KMS-11 (cell line): ENCODE results near the gene FGF9.

Source experiments
- H2AFZ ChIP-seq: fragments of 200-600 bp; sonication (generic); 2 replicates; pipeline ENCODE4 v1.6.1; 2016; ENCODE audit warnings: antibody characterized with exemption, mixed run types, low read depth
- H3K27ac ChIP-seq: fragments of 200-600 bp; sonication (generic); 2 replicates; pipeline ENCODE4 v1.6.1; 2016; ENCODE audit warnings: mild to moderate bottlenecking, mixed run types
- H3K27me3 ChIP-seq: fragments of 200-600 bp; sonication (generic); 2 replicates; pipeline ENCODE4 v1.6.1; 2017; ENCODE audit warnings: mild to moderate bottlenecking, low read depth, mixed run types, moderate library complexity; ENCODE audit not compliant: insufficient read depth
- H3K36me3 ChIP-seq: fragments of 200-600 bp; sonication (generic); 2 replicates; pipeline ENCODE4 v1.6.1; 2017; ENCODE audit warnings: mild to moderate bottlenecking, mixed run types; ENCODE audit not compliant: insufficient read depth
- H3K4me1 ChIP-seq: fragments of 200-600 bp; sonication (generic); 2 replicates; pipeline ENCODE4 v1.6.1; 2016; ENCODE audit warnings: mild to moderate bottlenecking, low read depth, mixed run types; ENCODE audit not compliant: poor library complexity, severe bottlenecking
- H3K4me2 ChIP-seq: fragments of 200-600 bp; sonication (generic); 2 replicates; pipeline ENCODE4 v1.7.0; 2016; ENCODE audit warnings: mild to moderate bottlenecking, mixed run types
- H3K4me3 ChIP-seq: fragments of 200-600 bp; sonication (generic); IDR thresholded peaks from 2 replicates; pipeline ENCODE4 v1.6.1; 2017; ENCODE audit warnings: low read depth, low read length, mixed read lengths; ENCODE audit not compliant: insufficient read depth
- H3K79me2 ChIP-seq: fragments of 200-600 bp; sonication (generic); 2 replicates; pipeline ENCODE4 v1.6.1; 2016; ENCODE audit warnings: low read depth, mixed run types; ENCODE audit not compliant: insufficient read depth
- H3K9ac ChIP-seq: fragments of 200-600 bp; sonication (generic); 2 replicates; pipeline ENCODE4 v1.6.1; 2016; ENCODE audit warnings: mild to moderate bottlenecking, mixed run types
- H4K20me1 ChIP-seq: fragments of 200-600 bp; sonication (generic); 2 replicates; pipeline ENCODE4 v1.6.1; 2016; ENCODE audit warnings: mild to moderate bottlenecking, mixed run types; ENCODE audit not compliant: insufficient read depth
- CTCF ChIP-seq: fragments of 200-600 bp; sonication (generic); conservative IDR thresholded peaks from 2 replicates; pipeline ENCODE4 v1.6.1; 2017; ENCODE audit warnings: low read depth, mild to moderate bottlenecking, antibody characterized with exemption, low read length, moderate library complexity, mixed read lengths

FGF9 gene

GRCh38 chr13:21744149-21744548, 73.3 kb downstream of the FGF9 start:
- Histone ChIP-seq H3K27me3 (no peaks in the 10 kb centered on the region), H3K36me3 (no peaks in the 10 kb centered on the region), H3K4me3 (no peak overlapping the region), H3K79me2 (no peaks in the 10 kb centered on the region), H4K20me1 (no peaks in the 10 kb centered on the region), H2AFZ (no peak overlapping the region), H3K4me1 (no peaks in the 10 kb centered on the region), H3K9ac (no peak overlapping the region), H3K27ac (no peak overlapping the region), H3K4me2 (no peak overlapping the region)
- no peak for TF ChIP-seq CTCF

- H2AFZ ChIP-seq: no peak overlapping the region
- H3K4me3 ChIP-seq: no peak overlapping the region
- no peaks in the 10 kb centered on the region for H4K20me1 ChIP-seq
- no peaks in the 10 kb centered on the region for H3K27me3 ChIP-seq
- H3K27ac ChIP-seq: no peak overlapping the region
- H3K9ac ChIP-seq: no peak overlapping the region
- H3K4me1 ChIP-seq: no peaks in the 10 kb centered on the region
- no peaks in the 10 kb centered on the region for H3K36me3 ChIP-seq
- no peaks in the 10 kb centered on the region for H3K79me2 ChIP-seq
- no peak for TF ChIP-seq CTCF
- H3K4me2 ChIP-seq: no peak overlapping the region
Observed at GRCh38 chr13:21745307-21745706, 74.4 kb downstream of the FGF9 start.

GRCh38 chr13:21747456-21747855, 76.6 kb downstream of the FGF9 start:
- H3K4me3 ChIP-seq: no peak overlapping the region
- TF ChIP-seq CTCF: no peak
- H3K27me3 ChIP-seq: no peaks in the 10 kb centered on the region
- no peak overlapping the region for H2AFZ ChIP-seq
- H3K4me1 ChIP-seq: no peaks in the 10 kb centered on the region
- no peak overlapping the region for H3K27ac ChIP-seq
- no peak overlapping the region for H3K9ac ChIP-seq
- H4K20me1 ChIP-seq: no peaks in the 10 kb centered on the region
- H3K4me2 ChIP-seq: no peak overlapping the region
- H3K79me2 ChIP-seq: no peaks in the 10 kb centered on the region
- no peaks in the 10 kb centered on the region for H3K36me3 ChIP-seq

GRCh38 chr13:21748166-21748565, 77.3 kb downstream of the FGF9 start:
- no peak overlapping the region for H3K4me3 ChIP-seq
- H2AFZ ChIP-seq: no peak overlapping the region
- no peak overlapping the region for H3K9ac ChIP-seq
- H3K79me2 ChIP-seq: no peaks in the 10 kb centered on the region
- H3K36me3 ChIP-seq: no peaks in the 10 kb centered on the region
- TF ChIP-seq CTCF: no peak
- H3K27me3 ChIP-seq: no peaks in the 10 kb centered on the region
- H3K4me1 ChIP-seq: no peaks in the 10 kb centered on the region
- H3K4me2 ChIP-seq: no peak overlapping the region
- no peak overlapping the region for H3K27ac ChIP-seq
- H4K20me1 ChIP-seq: no peaks in the 10 kb centered on the region

GRCh38 chr13:21749410-21749809, 78.5 kb downstream of the FGF9 start:
- no peak for TF ChIP-seq CTCF
- Histone ChIP-seq H3K4me1 (no peaks in the 10 kb centered on the region), H3K27ac (no peak overlapping the region), H3K79me2 (no peaks in the 10 kb centered on the region), H2AFZ (no peak overlapping the region), H3K36me3 (no peaks in the 10 kb centered on the region), H3K4me2 (no peak overlapping the region), H3K4me3 (no peak overlapping the region), H4K20me1 (no peaks in the 10 kb centered on the region), H3K9ac (no peak overlapping the region), H3K27me3 (no peaks in the 10 kb centered on the region)
